ENCODE results near the gene PEAK1. TPM values are rescaled to one million over a fixed set of nuclear protein-coding genes. Genes with fewer than 3 reads are reported as not detected.
A peak's percentile ranks its signal among the peaks of the same experiment; 100 is the strongest.

The PEAK1 gene
- total and polyA plus RNA-seq, 4 experiments from 2014 or later: 2.2 to 10.1 (median 7.8) TPM; not detected in 1

- Mint-ChIP-seq H3K36me3 (peaks cover 0 to 1% of the 10 kb centered on the region in 2 donors), H3K9me3 (no peaks in the 10 kb centered on the region), H3K4me1 (peaks cover 13 to 23% (median 18%) of the 10 kb centered on the region in 4 donors), H3K27me3 (no peaks in the 10 kb centered on the region), H3K27ac (peak overlapping the region; percentile 32 to 83 (median 64)), H3K4me3 (peak overlapping the region; percentile 81 to 89 (median 86))
- intact Hi-C loops (cut with micrococcal nuclease): loop anchor here (2.0 kb wide), 1 partner anchor 75 kb away; the partner anchor contains the start of gene PSTPIP1
- Histone ChIP-seq H3K4me1 (ENCODE audit: insufficient read depth, low read length) (peaks cover 14% of the 10 kb centered on the region), H3K27ac (ENCODE audit: low read depth, low read length) (peak overlapping the region; percentile 40), H3K36me3 (ENCODE audit: insufficient read depth, low read length) (no peaks in the 10 kb centered on the region), H3K27me3 (ENCODE audit: insufficient read depth, low read length) (no peaks in the 10 kb centered on the region), H3K4me3 (ENCODE audit: low read length in 2 of 2) (peak overlapping the region; percentile 14 to 63), H3K9me3 (ENCODE audit: control insufficient read depth in 1 of 2, low read length in 2 of 2) (no peaks in the 10 kb centered on the region)
- ChIA-PET CTCF (ENCODE audit: partially characterized antibody) (no interaction called here), POLR2A (ENCODE audit: partially characterized antibody) (no interaction called here)
- peak in 1 of 5 donors; percentile 5 for DNase-seq
These were observed 349.8 kb downstream of the PEAK1 start for GRCh38 chr15:77070180-77070494.

DNA sequence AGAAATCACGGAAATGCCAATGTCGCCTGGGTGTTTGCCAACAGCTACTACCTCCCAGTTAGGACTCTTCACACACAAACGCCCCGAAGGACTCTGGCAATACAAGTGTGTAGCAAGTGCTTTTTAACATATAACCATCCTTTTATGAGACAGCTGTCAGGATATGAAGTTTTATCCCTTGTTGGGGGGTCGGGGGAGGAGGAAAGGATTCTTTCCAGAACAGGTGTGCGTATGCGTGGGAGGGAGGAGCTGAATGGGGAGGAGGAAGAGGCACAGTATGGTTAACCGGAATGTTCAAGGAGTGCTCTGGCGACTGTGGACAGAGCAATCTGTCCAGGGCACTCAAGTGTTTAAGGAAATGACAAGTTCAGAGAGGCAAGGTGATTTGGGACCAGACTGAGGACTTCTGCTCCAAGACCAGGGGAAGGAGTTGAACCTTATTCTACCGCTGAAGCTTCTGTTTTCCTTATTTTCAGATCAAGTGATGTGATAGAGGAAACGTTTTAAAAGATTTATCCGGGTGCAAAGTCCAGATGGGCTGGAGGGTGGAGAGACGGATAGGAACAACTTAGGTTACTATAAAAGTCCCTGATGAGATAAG is 350.3 kb downstream of the PEAK1 start:
- H3K4me3 Mint-ChIP-seq: peak overlapping the region; percentile 81 to 89 (median 86)
- H3K4me1 Mint-ChIP-seq: peaks cover 15 to 23% (median 19%) of the 10 kb centered on the region in 4 donors
- Histone ChIP-seq H3K4me1 (ENCODE audit: insufficient read depth, low read length) (peaks cover 14% of the 10 kb centered on the region), H3K9me3 (ENCODE audit: control insufficient read depth in 1 of 2, low read length in 2 of 2) (no peaks in the 10 kb centered on the region), H3K4me3 (ENCODE audit: low read length in 2 of 2) (no peak overlapping the region), H3K36me3 (ENCODE audit: insufficient read depth, low read length) (no peaks in the 10 kb centered on the region), H3K27ac (ENCODE audit: low read depth, low read length) (no peak overlapping the region), H3K27me3 (ENCODE audit: insufficient read depth, low read length) (no peaks in the 10 kb centered on the region)
- H3K36me3 Mint-ChIP-seq: peaks cover 0 to 1% of the 10 kb centered on the region in 2 donors
- POLR2A ChIA-PET (ENCODE audit: partially characterized antibody): no interaction called here
- intact Hi-C loops (cut with micrococcal nuclease): loop anchor here (2.0 kb wide), 1 partner anchor 75 kb away; the partner anchor contains the start of gene PSTPIP1
- H3K27ac Mint-ChIP-seq: peak overlapping the region in 5 of 7 donors; percentile 10 to 83 (median 75)
- CTCF ChIA-PET (ENCODE audit: partially characterized antibody): no interaction called here
- no peaks in the 10 kb centered on the region for H3K9me3 Mint-ChIP-seq
- no peak for DNase-seq
- no peaks in the 10 kb centered on the region for H3K27me3 Mint-ChIP-seq

DNA sequence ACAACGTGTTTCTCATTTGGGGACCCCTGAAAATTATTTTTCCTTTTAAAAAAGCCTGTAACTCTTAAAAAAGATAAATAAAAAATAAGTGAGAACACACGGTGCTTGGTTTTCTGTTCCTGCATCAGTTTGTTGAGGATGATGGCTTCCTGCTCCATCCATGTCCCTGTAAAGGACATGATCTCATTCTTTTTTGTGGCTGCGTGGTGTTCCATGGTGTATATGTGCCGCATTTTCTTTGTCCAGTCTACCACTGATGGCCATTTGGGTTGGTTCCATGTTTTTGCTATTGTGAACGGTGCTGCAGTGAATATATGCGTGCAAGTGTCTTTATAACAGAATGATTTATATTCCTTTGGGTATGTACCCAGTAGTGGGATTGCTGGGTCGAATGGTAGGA is 351.3 kb downstream of the PEAK1 start:
- no peaks in the 10 kb centered on the region for H3K9me3 Mint-ChIP-seq
- H3K4me3 ChIP-seq (ENCODE audit: low read length in 2 of 2): no peak overlapping the region
- POLR2A ChIA-PET (ENCODE audit: partially characterized antibody): no interaction called here
- H3K9me3 ChIP-seq (ENCODE audit: control insufficient read depth in 1 of 2, low read length in 2 of 2): no peaks in the 10 kb centered on the region
- H3K27me3 ChIP-seq (ENCODE audit: insufficient read depth, low read length): no peaks in the 10 kb centered on the region
- peaks cover 15 to 23% (median 19%) of the 10 kb centered on the region in 4 donors for H3K4me1 Mint-ChIP-seq
- intact Hi-C loops (cut with micrococcal nuclease): no loop called here
- no peak for DNase-seq
- CTCF ChIA-PET (ENCODE audit: partially characterized antibody): no interaction called here
- peak overlapping the region in 1 of 8 donors; percentile 5 for H3K4me3 Mint-ChIP-seq
- no peak overlapping the region for H3K27ac ChIP-seq (ENCODE audit: low read depth, low read length)
- no peak overlapping the region for H3K27ac Mint-ChIP-seq
- H3K36me3 Mint-ChIP-seq: peaks cover 0 to 1% of the 10 kb centered on the region in 2 donors
- H3K36me3 ChIP-seq (ENCODE audit: insufficient read depth, low read length): no peaks in the 10 kb centered on the region
- peaks cover 14% of the 10 kb centered on the region for H3K4me1 ChIP-seq (ENCODE audit: insufficient read depth, low read length)
- H3K27me3 Mint-ChIP-seq: no peaks in the 10 kb centered on the region

- H3K36me3 ChIP-seq (ENCODE audit: insufficient read depth, low read length): no peaks in the 10 kb centered on the region
- POLR2A ChIA-PET (ENCODE audit: partially characterized antibody): interaction anchor here (0.7 kb wide), 1 partner anchor 22 kb away, joined by 3 read pairs; no protein-coding TSS in a partner anchor
- H3K4me3 ChIP-seq (ENCODE audit: low read length in 2 of 2): no peak overlapping the region
- H3K27me3 Mint-ChIP-seq: no peaks in the 10 kb centered on the region
- CTCF ChIA-PET (ENCODE audit: partially characterized antibody): no interaction called here
- H3K27ac Mint-ChIP-seq: no peak overlapping the region
- no peak for DNase-seq
- no peaks in the 10 kb centered on the region for H3K9me3 Mint-ChIP-seq
- no peak overlapping the region for H3K27ac ChIP-seq (ENCODE audit: low read depth, low read length)
- H3K36me3 Mint-ChIP-seq: peaks cover 0 to 1% of the 10 kb centered on the region in 2 donors
- no peak overlapping the region for H3K4me3 Mint-ChIP-seq
- H3K27me3 ChIP-seq (ENCODE audit: insufficient read depth, low read length): no peaks in the 10 kb centered on the region
- peaks cover 14% of the 10 kb centered on the region for H3K4me1 ChIP-seq (ENCODE audit: insufficient read depth, low read length)
- no peaks in the 10 kb centered on the region for H3K9me3 ChIP-seq (ENCODE audit: control insufficient read depth in 1 of 2, low read length in 2 of 2)
- intact Hi-C loops (cut with micrococcal nuclease): no loop called here
- H3K4me1 Mint-ChIP-seq: peaks cover 13 to 23% (median 19%) of the 10 kb centered on the region in 4 donors
These were observed 352.1 kb downstream of the PEAK1 start for GRCh38 chr15:77067691-77068367.

DNA sequence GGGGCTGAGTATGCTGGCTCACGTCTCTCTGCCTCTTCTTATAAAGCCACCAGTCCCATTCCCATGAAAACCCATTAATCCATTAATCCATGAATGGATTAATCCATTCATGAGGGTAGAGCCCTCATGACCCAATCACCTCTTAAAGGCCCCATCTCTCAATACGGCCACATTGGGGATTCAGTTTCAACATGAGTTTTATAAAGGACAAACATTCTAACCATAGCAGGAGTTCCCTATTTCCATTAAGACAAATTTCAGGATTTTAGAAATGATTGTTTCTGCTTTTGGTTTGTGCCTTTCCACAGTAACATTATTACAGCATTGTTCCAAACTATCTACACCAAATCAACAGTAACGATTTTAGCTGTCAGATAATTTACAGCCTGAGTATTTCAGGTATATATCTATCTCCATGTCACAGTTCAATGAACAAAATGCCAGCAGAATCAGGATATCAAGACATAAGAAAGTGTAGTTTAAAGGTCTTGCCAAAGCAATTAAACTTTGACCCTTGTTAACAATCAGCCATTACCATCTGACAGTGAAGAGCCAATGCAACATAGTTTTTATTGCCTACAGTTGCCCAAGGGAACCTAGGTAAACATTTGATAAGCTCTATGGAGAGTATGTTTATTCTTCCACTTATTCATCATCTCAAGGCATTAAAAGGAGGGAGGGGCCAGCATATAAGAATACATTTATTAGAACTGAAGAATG is 352.8 kb downstream of the PEAK1 start:
- POLR2A ChIA-PET (ENCODE audit: partially characterized antibody): no interaction called here
- Histone ChIP-seq H3K4me3 (ENCODE audit: low read length in 2 of 2) (no peak overlapping the region), H3K27ac (ENCODE audit: low read depth, low read length) (no peak overlapping the region), H3K27me3 (ENCODE audit: insufficient read depth, low read length) (no peaks in the 10 kb centered on the region), H3K9me3 (ENCODE audit: control insufficient read depth in 1 of 2, low read length in 2 of 2) (no peaks in the 10 kb centered on the region), H3K4me1 (ENCODE audit: insufficient read depth, low read length) (peaks cover 14% of the 10 kb centered on the region), H3K36me3 (ENCODE audit: insufficient read depth, low read length) (no peaks in the 10 kb centered on the region)
- H3K9me3 Mint-ChIP-seq: no peaks in the 10 kb centered on the region
- peaks cover 13 to 22% (median 19%) of the 10 kb centered on the region in 4 donors for H3K4me1 Mint-ChIP-seq
- DNase-seq: no peak
- CTCF ChIA-PET (ENCODE audit: partially characterized antibody): no interaction called here
- no peaks in the 10 kb centered on the region for H3K27me3 Mint-ChIP-seq
- peaks cover 0 to 1% of the 10 kb centered on the region in 2 donors for H3K36me3 Mint-ChIP-seq
- H3K4me3 Mint-ChIP-seq: no peak overlapping the region
- H3K27ac Mint-ChIP-seq: peak overlapping the region in 1 of 7 donors; percentile 24
- intact Hi-C loops (cut with micrococcal nuclease): no loop called here

DNA sequence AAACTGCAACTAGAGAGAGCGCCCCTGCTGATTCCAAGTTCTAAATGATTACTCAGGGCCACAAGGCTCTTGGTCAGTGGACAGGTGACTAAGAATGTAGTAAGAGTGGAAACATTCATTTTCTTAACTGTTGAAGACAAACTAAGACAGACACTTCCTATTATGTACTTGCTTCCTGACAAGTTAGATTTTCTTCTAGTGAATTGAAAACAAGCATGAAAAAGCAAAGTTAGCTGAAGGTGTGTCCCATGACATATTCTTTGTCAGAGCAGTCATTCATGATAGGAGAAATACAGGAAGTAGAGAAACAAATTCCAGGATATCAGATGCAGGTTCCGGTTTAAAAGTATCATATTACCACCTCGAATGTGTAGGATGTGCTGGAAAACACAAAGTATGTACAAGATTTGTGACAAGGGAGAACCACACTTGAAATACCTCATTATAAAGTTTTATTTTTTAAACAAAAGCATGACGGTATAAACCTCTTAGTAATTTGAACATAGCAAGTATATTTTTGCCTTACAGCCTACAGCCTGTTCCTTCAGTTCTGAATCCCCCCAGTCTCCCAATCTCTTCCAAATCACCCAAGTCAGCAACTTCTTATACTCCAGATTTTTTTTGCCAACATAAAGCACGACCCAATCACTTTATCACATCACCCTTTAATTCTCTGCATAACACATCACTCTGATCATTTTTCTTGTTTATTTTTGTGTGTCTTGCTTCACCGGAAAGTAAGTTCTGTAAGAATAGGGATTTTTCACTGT is 355.2 kb downstream of the PEAK1 start:
- Histone ChIP-seq H3K27me3 (ENCODE audit: insufficient read depth, low read length) (no peaks in the 10 kb centered on the region), H3K4me1 (ENCODE audit: insufficient read depth, low read length) (peaks cover 3% of the 10 kb centered on the region), H3K9me3 (ENCODE audit: control insufficient read depth in 1 of 2, low read length in 2 of 2) (no peaks in the 10 kb centered on the region), H3K36me3 (ENCODE audit: insufficient read depth, low read length) (no peaks in the 10 kb centered on the region), H3K27ac (ENCODE audit: low read depth, low read length) (no peak overlapping the region), H3K4me3 (ENCODE audit: low read length in 2 of 2) (no peak overlapping the region)
- H3K36me3 Mint-ChIP-seq: no peaks in the 10 kb centered on the region
- H3K4me1 Mint-ChIP-seq: peaks cover 4 to 9% (median 6%) of the 10 kb centered on the region in 4 donors
- no peaks in the 10 kb centered on the region for H3K9me3 Mint-ChIP-seq
- peak overlapping the region in 1 of 8 donors; percentile 31 for H3K4me3 Mint-ChIP-seq
- POLR2A ChIA-PET (ENCODE audit: partially characterized antibody): interaction anchor here (0.6 kb wide), 1 partner anchor 15 kb away, joined by 3 read pairs; no protein-coding TSS in a partner anchor
- no peak overlapping the region for H3K27ac Mint-ChIP-seq
- no peaks in the 10 kb centered on the region for H3K27me3 Mint-ChIP-seq
- DNase-seq: no peak
- intact Hi-C loops (cut with micrococcal nuclease): no loop called here
- CTCF ChIA-PET (ENCODE audit: partially characterized antibody): interaction anchor here (1.5 kb wide), 1 partner anchor 12 kb away, joined by 3 read pairs; no protein-coding TSS in a partner anchor

All from CD4-positive, alpha-beta memory T cell (primary cell).